Measurements from ENCODE around the gene PLA2G2D.

GRCh38 chr1:20080441-20081352, 38.6 kb downstream of the PLA2G2D start:
- TF ChIP-seq, protein P1, sequence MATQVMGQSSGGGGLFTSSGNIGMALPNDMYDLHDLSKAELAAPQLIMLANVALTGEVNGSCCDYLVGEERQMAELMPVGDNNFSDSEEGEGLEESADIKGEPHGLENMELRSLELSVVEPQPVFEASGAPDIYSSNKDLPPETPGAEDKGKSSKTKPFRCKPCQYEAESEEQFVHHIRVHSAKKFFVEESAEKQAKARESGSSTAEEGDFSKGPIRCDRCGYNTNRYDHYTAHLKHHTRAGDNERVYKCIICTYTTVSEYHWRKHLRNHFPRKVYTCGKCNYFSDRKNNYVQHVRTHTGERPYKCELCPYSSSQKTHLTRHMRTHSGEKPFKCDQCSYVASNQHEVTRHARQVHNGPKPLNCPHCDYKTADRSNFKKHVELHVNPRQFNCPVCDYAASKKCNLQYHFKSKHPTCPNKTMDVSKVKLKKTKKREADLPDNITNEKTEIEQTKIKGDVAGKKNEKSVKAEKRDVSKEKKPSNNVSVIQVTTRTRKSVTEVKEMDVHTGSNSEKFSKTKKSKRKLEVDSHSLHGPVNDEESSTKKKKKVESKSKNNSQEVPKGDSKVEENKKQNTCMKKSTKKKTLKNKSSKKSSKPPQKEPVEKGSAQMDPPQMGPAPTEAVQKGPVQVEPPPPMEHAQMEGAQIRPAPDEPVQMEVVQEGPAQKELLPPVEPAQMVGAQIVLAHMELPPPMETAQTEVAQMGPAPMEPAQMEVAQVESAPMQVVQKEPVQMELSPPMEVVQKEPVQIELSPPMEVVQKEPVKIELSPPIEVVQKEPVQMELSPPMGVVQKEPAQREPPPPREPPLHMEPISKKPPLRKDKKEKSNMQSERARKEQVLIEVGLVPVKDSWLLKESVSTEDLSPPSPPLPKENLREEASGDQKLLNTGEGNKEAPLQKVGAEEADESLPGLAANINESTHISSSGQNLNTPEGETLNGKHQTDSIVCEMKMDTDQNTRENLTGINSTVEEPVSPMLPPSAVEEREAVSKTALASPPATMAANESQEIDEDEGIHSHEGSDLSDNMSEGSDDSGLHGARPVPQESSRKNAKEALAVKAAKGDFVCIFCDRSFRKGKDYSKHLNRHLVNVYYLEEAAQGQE (IDR thresholded peaks at IDR 0.05), result no peak
- TF ChIP-seq MAX (IDR thresholded peaks at IDR 0.05), result no peak
- TF ChIP-seq, protein P2, sequence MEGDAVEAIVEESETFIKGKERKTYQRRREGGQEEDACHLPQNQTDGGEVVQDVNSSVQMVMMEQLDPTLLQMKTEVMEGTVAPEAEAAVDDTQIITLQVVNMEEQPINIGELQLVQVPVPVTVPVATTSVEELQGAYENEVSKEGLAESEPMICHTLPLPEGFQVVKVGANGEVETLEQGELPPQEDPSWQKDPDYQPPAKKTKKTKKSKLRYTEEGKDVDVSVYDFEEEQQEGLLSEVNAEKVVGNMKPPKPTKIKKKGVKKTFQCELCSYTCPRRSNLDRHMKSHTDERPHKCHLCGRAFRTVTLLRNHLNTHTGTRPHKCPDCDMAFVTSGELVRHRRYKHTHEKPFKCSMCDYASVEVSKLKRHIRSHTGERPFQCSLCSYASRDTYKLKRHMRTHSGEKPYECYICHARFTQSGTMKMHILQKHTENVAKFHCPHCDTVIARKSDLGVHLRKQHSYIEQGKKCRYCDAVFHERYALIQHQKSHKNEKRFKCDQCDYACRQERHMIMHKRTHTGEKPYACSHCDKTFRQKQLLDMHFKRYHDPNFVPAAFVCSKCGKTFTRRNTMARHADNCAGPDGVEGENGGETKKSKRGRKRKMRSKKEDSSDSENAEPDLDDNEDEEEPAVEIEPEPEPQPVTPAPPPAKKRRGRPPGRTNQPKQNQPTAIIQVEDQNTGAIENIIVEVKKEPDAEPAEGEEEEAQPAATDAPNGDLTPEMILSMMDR (IDR thresholded peaks at IDR 0.05; ENCODE audit: low read depth, low read length, missing input control), result no peak

Data from liver (tissue), 2 donors.